Right kidney (tissue), 9 donors: ENCODE data around the gene RGS12.

Experiments
- DNase-seq: peaks from one replicate; pipeline ENCODE4 v3.0.0-alpha.2; 2016
- long read RNA-seq, 8 donors: transcript quantifications; one replicate each; lab custom pipeline, GENCODE V29; 2026

RGS12 gene
- long read RNA-seq, donor 1, result 0 reads
- long read RNA-seq, donor 2, partial matches to known transcripts, result 0 of 1 reads
- long read RNA-seq, donor 2, other reads (novel, unspliced or antisense), result 0 of 1 reads
- long read RNA-seq, donor 3, result 0 reads
- long read RNA-seq, donor 4, partial matches to known transcripts, result 0 of 2 reads
- long read RNA-seq, donor 4, other reads (novel, unspliced or antisense), result 0 of 2 reads
- long read RNA-seq, donor 5, result 0 reads
- long read RNA-seq, donor 6, partial matches to known transcripts, result 5 of 5 reads
- long read RNA-seq, donor 6, other reads (novel, unspliced or antisense), result 0 of 5 reads
- long read RNA-seq, donor 7, partial matches to known transcripts, result 0 of 11 reads
- long read RNA-seq, donor 7, other reads (novel, unspliced or antisense), result 10 of 11 reads
- long read RNA-seq, donor 8, result 0 reads

DNA sequence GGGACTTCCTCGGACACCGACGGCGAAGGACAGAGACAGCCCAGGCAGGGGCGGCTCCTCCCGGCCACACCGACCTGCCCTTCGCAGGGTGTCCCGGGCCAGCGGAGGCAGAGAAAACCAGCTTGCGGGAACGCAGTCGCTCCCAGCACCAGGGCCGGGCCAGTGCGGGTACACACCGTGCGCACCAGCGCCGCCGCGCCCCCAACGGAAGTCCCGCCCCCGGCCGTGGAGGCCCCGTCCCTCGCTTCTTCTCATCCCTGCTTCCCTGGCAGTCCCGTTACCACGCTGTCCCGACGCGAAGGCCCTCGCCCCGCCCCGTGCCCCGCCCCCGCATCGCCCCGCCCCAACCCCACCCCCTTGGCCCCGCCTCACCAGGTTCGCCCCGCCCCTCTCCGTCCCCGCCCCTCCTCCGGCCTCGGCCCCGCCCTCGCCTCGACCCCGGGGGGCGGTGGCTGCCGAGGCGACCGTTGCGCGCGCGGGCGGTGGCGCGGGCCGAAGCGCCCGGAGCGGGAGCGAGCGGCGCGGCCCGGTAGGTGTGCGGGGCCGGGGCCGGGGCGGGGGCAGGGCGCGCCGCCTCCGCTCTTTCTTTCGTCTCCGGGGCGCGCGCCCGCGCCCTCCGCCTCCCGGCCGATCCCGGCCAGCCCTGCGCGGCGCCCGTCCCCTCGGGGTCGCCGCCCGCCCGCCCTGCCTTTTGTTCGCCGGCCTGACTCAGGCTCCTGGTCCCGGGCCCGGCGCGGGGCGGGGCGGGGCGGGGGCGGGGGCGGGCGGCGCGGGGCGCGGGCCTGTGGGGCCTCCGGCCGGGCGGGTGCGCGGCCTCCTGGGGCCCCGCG lies at the start of gene RGS12:
Gene RGS12 (plus strand): TSS at position 451 of the 830 bp plus-strand sequence. CDS start 23,150 bp downstream, outside the sequence.
- DNase-seq, result peak; percentile 96

- peak; percentile 46 for DNase-seq
Observed at GRCh38 chr4:3243136-3243780, 49.6 kb upstream of the RGS12 start.

GRCh38 chr4:3244002-3244401 lies 48.8 kb upstream of the RGS12 start:
- DNase-seq, result no peak

GRCh38 chr4:3244747-3245146 lies 48.1 kb upstream of the RGS12 start:
- DNase-seq, result no peak

- no peak for DNase-seq
Observed at GRCh38 chr4:3245676-3246075, 47.1 kb upstream of the RGS12 start.

DNA sequence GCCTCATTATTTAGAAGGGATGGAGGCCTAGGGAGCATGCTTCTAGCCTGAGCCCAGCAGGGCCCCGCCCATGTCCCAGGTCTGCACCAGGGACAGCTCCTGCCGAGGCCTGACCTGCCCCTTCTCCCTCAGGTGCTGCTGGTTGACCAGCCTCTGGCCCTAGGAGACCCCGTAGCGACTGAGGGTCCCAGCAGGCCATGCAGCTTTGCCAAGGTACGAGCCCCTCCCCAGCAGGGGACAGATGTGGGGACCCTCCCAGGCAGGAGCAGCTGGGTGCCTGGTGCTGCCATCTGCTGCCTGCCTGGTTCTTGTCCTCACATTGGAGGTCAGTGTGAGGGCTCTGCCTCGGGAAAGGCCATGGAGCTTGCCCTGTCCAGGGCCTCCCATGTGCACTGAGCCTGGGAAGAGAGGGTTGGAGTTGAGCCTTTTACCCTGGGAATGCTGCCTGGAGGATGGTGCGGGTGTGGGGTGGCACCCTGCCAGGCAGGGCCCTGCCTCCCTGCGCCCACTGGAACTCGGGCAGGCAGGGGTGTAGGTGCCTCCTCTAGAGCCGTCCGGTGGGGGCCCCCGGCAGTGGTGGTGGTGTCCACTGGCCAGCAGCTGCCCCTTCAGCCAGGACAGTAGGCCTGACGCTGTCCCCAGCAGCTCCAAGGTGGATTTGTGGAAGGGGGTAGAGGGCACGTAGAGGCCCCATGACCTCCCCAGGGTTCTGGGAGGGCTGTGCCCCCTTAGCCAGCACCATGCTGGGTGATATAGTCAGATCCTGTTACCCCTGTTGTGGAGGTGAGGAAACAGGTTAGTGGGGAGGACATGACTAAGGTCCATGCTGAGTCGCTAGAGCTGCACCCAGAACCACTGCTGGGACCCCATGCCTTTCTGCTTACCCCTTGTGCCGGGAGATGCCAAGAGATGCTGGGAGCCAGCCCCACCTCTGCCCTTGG lies 46.1 kb upstream of the RGS12 start:
- no peak for DNase-seq

DNA sequence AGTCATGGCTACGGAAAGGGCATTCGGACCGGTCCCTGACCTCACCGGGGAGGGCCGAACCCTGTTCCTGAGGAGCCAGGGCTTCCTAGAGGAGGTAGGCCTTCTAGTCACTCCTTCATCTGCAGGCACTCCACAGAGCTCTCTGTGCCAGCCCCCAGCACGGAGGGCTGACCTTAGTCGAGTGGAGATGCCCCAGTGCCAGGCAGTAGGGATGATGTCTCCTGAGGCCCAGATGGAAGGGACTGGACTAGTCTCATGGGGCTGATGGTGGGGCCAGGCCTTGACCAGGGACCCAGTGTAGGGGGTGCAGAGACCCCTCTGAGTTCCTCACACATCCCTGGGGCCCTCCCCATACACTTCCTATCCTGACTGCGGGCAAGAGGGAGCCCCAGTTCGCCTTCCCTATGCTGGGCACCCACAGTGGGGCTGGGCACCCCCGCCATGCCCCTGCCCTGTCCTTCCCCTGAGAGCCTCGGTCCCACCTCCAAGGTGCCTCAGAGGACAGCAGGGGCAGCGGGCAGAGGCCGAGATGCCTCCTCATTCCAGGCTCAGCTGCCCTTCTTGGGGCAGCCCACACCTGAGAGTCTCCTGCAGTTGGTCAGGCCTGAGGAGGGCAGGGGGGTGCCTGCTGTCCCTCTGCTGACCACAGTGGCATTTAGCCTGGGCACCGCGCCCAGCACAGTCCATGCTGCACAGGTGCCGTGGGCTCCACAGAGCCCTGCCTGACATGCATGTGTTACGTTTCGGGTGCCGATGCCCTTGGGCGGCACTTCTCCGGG lies 45.2 kb upstream of the RGS12 start:
- no peak for DNase-seq

DNA sequence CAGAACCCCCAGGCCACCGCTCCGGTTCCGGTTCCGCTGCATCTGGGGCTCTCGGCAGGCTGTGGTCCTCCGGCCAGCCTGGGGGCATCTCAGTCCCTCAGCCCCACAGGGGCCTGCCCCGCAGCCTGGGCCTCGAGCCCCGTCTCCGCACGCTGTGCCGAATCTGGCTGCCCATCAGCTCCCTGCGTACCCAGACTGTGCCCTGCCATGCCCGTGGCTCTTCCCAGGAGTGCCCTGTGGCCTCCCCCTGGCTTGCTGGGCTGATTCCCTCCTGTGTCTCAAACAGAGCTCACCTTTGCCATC lies 44.7 kb upstream of the RGS12 start:
- DNase-seq, result no peak

DNA sequence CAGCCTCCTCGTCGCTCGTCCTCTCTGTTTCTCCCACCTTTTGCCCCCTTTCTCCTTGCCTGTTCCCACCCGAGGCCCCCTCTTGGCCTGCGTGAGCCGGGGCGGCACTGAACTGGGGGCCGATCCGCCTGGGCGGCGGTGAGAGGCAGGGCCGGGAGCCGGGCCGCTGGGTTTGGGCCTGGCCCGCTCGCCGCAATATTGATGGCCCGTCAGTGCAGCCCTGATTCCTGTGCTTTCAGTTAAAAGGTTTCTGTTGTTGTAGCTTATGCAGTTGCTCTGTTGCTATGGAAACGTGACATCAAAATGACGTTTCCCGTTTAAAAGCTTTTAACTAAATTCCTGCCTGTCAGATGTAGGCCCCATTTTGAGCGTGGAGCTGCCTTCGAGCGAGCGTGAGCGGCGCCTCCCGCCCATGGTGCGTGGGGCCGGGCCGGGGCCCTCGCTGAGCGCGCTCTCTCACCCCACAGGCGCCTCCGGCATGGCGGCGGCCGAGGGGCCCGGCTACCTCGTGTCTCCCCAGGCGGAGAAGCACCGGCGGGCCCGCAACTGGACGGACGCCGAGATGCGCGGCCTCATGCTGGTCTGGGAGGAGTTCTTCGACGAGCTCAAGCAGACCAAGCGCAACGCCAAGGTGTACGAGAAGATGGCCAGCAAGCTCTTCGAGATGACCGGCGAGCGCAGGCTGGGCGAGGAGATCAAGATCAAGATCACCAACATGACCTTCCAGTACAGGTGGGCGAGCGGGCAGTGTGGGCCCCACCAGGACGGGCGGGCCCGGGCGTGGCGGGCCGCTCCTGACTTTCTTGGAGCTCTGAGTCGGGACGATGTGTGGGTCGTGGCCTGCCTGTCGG lies 43.8 kb upstream of the RGS12 start, which contains the start of gene MSANTD1:
Gene MSANTD1 (plus strand): TSS at position 349 of the 851 bp plus-strand sequence. CDS start 64 bp downstream, at position 413.
- DNase-seq, result no peak

- no peak for DNase-seq
Observed at GRCh38 chr4:3249711-3250437, 42.9 kb upstream of the RGS12 start.

- peak; percentile 60 for DNase-seq
Observed at GRCh38 chr4:3250438-3250955, 42.3 kb upstream of the RGS12 start.

GRCh38 chr4:3250956-3251690 lies 41.7 kb upstream of the RGS12 start:
- DNase-seq, result no peak

GRCh38 chr4:3251691-3252479 lies 40.9 kb upstream of the RGS12 start:
- peak; percentile 1 for DNase-seq

DNA sequence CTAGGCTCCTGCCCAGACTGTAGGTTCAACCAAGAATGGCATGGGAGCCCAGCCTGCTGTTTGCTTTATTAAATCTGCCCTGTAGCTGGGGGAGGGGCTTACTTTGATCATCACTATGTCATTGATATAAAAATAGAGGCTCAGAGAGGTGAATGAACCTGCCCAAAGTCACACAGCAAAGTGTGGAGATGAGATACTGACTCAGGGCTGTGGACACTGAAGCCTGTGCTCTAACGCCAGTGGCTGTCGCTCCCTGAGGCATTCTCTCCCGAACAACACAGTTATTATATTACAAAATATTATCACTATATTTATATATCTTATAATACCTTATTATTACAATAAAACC lies 40.4 kb upstream of the RGS12 start:
- no peak for DNase-seq

DNA sequence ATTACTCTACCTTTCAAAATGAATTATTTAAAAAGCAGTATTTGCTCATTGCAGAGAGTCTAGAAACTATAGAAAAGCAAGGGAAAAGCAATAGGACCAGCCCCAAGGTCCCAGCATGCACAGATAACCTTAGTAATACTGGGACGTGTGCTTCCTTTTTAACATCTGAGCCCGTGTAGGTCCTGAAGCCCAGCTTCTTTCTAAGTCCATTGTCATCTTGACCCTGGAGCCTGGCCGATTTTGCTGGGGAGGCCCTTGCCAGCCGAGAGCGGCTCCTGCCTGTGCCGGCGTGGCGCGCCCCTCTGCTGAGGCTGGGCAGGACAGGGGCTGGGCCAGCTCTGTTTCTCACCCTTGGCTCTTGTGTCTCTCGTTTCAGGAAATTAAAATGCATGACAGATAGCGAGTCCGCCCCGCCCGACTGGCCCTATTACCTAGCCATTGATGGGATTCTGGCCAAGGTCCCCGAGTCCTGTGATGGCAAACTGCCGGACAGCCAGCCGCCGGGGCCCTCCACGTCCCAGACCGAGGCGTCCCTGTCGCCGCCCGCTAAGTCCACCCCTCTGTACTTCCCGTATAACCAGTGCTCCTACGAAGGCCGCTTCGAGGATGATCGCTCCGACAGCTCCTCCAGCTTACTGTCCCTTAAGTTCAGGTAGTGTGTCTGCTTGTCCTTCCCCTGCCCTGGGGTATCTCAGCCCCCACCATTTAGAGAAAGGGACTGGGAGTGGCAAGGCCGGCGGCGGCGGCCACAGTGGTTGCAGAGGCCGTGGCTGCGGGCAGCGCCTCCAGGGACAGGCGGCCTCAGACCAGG lies 39.8 kb upstream of the RGS12 start:
- DNase-seq, result peak; percentile 8

GRCh38 chr4:3253808-3254207 lies 39.0 kb upstream of the RGS12 start:
- no peak for DNase-seq
